ENCODE results near the gene PPM1B.

GRCh38 chr2:44131177-44131576, 37.5 kb upstream of the PPM1B start:
- TF ChIP-seq CTCF (conservative IDR thresholded peaks at IDR 0.05; ENCODE audit: low read depth, low read length) (no peak), EZH2 (IDR thresholded peaks at IDR 0.05; ENCODE audit: borderline replicate concordance, low read depth, low read length, poor library complexity, severe bottlenecking) (no peak)

All from A673 (cell line).